Activated B cell treated with CpG ODN at 0.5 μM for 24 hours (primary cell): ENCODE measurements around the gene TRIM77. TPM values are rescaled to one million over a fixed set of nuclear protein-coding genes. Genes with fewer than 3 reads are reported as not detected.
"Not testable (repeated sequence)": the region's sequence is repeated elsewhere in the genome, so short reads cannot be mapped to it uniquely, and the experiment has no call there.

Source experiments
- ATAC-seq: fragments of 200-7000 bp; cut with Tn5 transposase; one replicate; pipeline ENCODE4 v1.10.0; 2021; ENCODE audit warnings: low read depth, mild to moderate bottlenecking, moderate library complexity
- CTCF ChIA-PET: fragments of 350-600 bp; sonication (Branson Sonifier 250); formaldehyde crosslinking; loops from one replicate; lab custom pipeline; 2021; ENCODE audit warnings: antibody characterized with exemption; lab: Charles Lee
- POLR2A ChIA-PET: fragments of 350-600 bp; sonication (Branson Sonifier 250); formaldehyde crosslinking; loops from one replicate; lab custom pipeline; 2021; ENCODE audit warnings: antibody characterized with exemption; lab: Charles Lee
- DNase-seq: peaks from one replicate; pipeline ENCODE4 v3.0.0; 2022
- H3K27ac Mint-ChIP-seq: one replicate; pipeline ENCODE4 v1.8.0; 2020; ENCODE audit warnings: mixed read lengths
- H3K27me3 Mint-ChIP-seq: one replicate; pipeline ENCODE4 v1.8.0; 2021; ENCODE audit warnings: mixed read lengths
- H3K36me3 Mint-ChIP-seq: one replicate; pipeline ENCODE4 v1.8.0; 2021; ENCODE audit warnings: low read depth, mixed read lengths
- H3K4me1 Mint-ChIP-seq: one replicate; pipeline ENCODE4 v1.8.0; 2021; ENCODE audit warnings: mixed read lengths
- H3K4me3 Mint-ChIP-seq: one replicate; pipeline ENCODE4 v1.8.0; 2020; ENCODE audit warnings: mild to moderate bottlenecking, mixed read lengths
- H3K9me3 Mint-ChIP-seq: one replicate; pipeline ENCODE4 v1.8.0; 2020; ENCODE audit warnings: mixed read lengths
- CTCF ChIP-seq: fragments of 200-600 bp; IDR thresholded peaks from one replicate; pipeline ENCODE4 v1.8.0; 2022; ENCODE audit warnings: antibody characterized with exemption, mild to moderate bottlenecking
- intact Hi-C: fragments of 100-400 bp; cut with micrococcal nuclease; formaldehyde crosslinking; loops from one replicate; pipeline ENCODE4 v1.15.1; 2024
- total RNA-seq: library from RNA; stranded (reverse); gene quantifications from 2 replicates; pipeline ENCODE4 v1.2.3, GENCODE V29; 2022

The TRIM77 gene
- total RNA-seq, 1 donor from 2014 or later = not detected

- DNase-seq, H3K27me3 Mint-ChIP-seq, CTCF ChIA-PET, H3K4me3 Mint-ChIP-seq, POLR2A ChIA-PET, H3K9me3 Mint-ChIP-seq, ATAC-seq, H3K36me3 Mint-ChIP-seq, H3K4me1 Mint-ChIP-seq, H3K27ac Mint-ChIP-seq, intact Hi-C loops: not testable (repeated sequence)
These were observed 20.1 kb downstream of the TRIM77 start for GRCh38 chr11:89730215-89730614.

GRCh38 chr11:89736566-89736965, 26.5 kb downstream of the TRIM77 start:
- H3K4me1 Mint-ChIP-seq = no peaks in the 10 kb centered on the region
- intact Hi-C loops = no loop called here
- POLR2A ChIA-PET = no interaction called here
- DNase-seq (no peak), ATAC-seq (no peak)
- no peak overlapping the region for H3K4me3 Mint-ChIP-seq
- no peaks in the 10 kb centered on the region for H3K9me3 Mint-ChIP-seq
- no peak overlapping the region for H3K27ac Mint-ChIP-seq
- CTCF ChIA-PET = no interaction called here
- no peak for TF ChIP-seq CTCF
- no peaks in the 10 kb centered on the region for H3K27me3 Mint-ChIP-seq
- no peaks in the 10 kb centered on the region for H3K36me3 Mint-ChIP-seq

GRCh38 chr11:89737116-89737515, 27.0 kb downstream of the TRIM77 start:
- no peak for ATAC-seq
- intact Hi-C loops = no loop called here
- no peaks in the 10 kb centered on the region for H3K27me3 Mint-ChIP-seq
- ChIA-PET CTCF (no interaction called here), POLR2A (no interaction called here)
- H3K27ac Mint-ChIP-seq = no peak overlapping the region
- H3K36me3 Mint-ChIP-seq = no peaks in the 10 kb centered on the region
- no peak overlapping the region for H3K4me3 Mint-ChIP-seq
- no peaks in the 10 kb centered on the region for H3K4me1 Mint-ChIP-seq
- H3K9me3 Mint-ChIP-seq = no peaks in the 10 kb centered on the region
- DNase-seq = no peak
- no peak for TF ChIP-seq CTCF

- CTCF ChIA-PET, H3K36me3 Mint-ChIP-seq, ATAC-seq, DNase-seq, H3K4me3 Mint-ChIP-seq, H3K27me3 Mint-ChIP-seq, intact Hi-C loops, H3K27ac Mint-ChIP-seq, POLR2A ChIA-PET, H3K9me3 Mint-ChIP-seq, H3K4me1 Mint-ChIP-seq: not testable (repeated sequence)
These were observed 31.3 kb downstream of the TRIM77 start for GRCh38 chr11:89741406-89741805.

- ATAC-seq, H3K4me3 Mint-ChIP-seq, DNase-seq, H3K9me3 Mint-ChIP-seq, CTCF ChIA-PET, POLR2A ChIA-PET, H3K27me3 Mint-ChIP-seq, H3K4me1 Mint-ChIP-seq, intact Hi-C loops, H3K27ac Mint-ChIP-seq, H3K36me3 Mint-ChIP-seq: not testable (repeated sequence)
These were observed 34.1 kb downstream of the TRIM77 start for GRCh38 chr11:89744158-89744557.

- POLR2A ChIA-PET, H3K36me3 Mint-ChIP-seq, intact Hi-C loops, H3K9me3 Mint-ChIP-seq, H3K4me1 Mint-ChIP-seq, H3K27ac Mint-ChIP-seq, DNase-seq, ATAC-seq, H3K4me3 Mint-ChIP-seq, H3K27me3 Mint-ChIP-seq, CTCF ChIA-PET: not testable (repeated sequence)
These were observed 40.7 kb downstream of the TRIM77 start for GRCh38 chr11:89750822-89751221.

Other genes starting within 250 kb of the TRIM77 start
- not detected in 2 replicates for gene NOX4, start 218.9 kb upstream of the TRIM77 start, total RNA-seq
- gene TRIM49, start 98.3 kb downstream of the TRIM77 start, total RNA-seq = not detected in 2 replicates
- gene TRIM64B, start 168.2 kb downstream of the TRIM77 start, total RNA-seq = not detected in 2 replicates
- gene TRIM49D1, start 211.9 kb downstream of the TRIM77 start, total RNA-seq = not detected in 2 replicates
- gene TRIM49D2, start 213.8 kb downstream of the TRIM77 start, total RNA-seq = not detected in 2 replicates